ENCODE data around the gene RAD51B.

DNA sequence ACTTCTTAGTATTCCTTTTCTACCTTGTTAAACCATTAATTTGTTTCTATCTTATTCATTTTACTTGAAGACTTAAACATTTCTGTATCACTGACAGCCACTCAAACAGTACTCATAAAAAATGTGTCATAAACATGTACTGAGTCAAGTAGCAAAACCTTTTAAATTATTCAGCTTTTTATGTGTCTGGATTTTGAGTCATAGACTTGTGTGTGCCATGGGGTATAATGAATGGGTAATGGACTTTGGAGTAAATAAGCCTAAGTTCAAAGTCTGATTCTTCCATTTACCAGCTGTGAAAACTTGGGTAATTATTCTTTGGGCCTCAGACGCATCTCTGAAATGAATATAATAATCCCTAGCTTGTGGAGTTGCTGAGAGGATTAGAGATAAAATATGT lies 199.0 kb downstream of the RAD51B start:
- TF ChIP-seq, protein P1, sequence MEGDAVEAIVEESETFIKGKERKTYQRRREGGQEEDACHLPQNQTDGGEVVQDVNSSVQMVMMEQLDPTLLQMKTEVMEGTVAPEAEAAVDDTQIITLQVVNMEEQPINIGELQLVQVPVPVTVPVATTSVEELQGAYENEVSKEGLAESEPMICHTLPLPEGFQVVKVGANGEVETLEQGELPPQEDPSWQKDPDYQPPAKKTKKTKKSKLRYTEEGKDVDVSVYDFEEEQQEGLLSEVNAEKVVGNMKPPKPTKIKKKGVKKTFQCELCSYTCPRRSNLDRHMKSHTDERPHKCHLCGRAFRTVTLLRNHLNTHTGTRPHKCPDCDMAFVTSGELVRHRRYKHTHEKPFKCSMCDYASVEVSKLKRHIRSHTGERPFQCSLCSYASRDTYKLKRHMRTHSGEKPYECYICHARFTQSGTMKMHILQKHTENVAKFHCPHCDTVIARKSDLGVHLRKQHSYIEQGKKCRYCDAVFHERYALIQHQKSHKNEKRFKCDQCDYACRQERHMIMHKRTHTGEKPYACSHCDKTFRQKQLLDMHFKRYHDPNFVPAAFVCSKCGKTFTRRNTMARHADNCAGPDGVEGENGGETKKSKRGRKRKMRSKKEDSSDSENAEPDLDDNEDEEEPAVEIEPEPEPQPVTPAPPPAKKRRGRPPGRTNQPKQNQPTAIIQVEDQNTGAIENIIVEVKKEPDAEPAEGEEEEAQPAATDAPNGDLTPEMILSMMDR (IDR thresholded peaks at IDR 0.05), result no peak
- TF ChIP-seq POLR2AphosphoS5 (IDR thresholded peaks at IDR 0.05; ENCODE audit: insufficient read depth in 1 of 2, low read depth in 1 of 2) (peak in 1 of 2 donors; percentile 17), POLR2A (IDR thresholded peaks at IDR 0.05) (no peak)

All from vagina (tissue), 2 donors.